Measurements from ENCODE around the gene STXBP5.

DNA sequence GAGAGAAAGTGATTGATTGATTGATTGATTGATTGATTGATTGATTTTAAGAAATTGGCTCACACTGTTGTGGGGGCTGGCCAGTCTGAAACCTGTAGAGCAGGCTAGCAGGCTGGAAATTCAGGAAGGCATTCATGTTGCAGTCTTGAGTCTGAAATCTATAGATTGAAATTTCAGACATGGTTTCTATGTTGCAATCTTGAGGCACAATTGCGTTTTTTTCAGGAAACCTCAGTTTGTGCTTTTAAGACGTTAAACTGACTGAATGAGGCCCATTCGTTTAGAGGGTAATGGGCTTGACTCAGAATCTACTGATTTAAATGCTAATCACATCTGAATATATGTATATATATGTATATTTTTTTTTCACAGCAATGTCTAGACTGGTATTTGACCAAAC, 106.3 kb downstream of the STXBP5 start:
- TF ChIP-seq CCDC6 (CRISPR knock-in tag; IDR thresholded peaks at IDR 0.05) (no peak), CCAR2 (optimal IDR thresholded peaks at IDR 0.05; ENCODE audit: low read depth, low read length) (no peak)
- TF ChIP-seq, protein P1, sequence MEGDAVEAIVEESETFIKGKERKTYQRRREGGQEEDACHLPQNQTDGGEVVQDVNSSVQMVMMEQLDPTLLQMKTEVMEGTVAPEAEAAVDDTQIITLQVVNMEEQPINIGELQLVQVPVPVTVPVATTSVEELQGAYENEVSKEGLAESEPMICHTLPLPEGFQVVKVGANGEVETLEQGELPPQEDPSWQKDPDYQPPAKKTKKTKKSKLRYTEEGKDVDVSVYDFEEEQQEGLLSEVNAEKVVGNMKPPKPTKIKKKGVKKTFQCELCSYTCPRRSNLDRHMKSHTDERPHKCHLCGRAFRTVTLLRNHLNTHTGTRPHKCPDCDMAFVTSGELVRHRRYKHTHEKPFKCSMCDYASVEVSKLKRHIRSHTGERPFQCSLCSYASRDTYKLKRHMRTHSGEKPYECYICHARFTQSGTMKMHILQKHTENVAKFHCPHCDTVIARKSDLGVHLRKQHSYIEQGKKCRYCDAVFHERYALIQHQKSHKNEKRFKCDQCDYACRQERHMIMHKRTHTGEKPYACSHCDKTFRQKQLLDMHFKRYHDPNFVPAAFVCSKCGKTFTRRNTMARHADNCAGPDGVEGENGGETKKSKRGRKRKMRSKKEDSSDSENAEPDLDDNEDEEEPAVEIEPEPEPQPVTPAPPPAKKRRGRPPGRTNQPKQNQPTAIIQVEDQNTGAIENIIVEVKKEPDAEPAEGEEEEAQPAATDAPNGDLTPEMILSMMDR (CRISPR knock-in tag; IDR thresholded peaks at IDR 0.05), result no peak
- TF ChIP-seq, protein P2, sequence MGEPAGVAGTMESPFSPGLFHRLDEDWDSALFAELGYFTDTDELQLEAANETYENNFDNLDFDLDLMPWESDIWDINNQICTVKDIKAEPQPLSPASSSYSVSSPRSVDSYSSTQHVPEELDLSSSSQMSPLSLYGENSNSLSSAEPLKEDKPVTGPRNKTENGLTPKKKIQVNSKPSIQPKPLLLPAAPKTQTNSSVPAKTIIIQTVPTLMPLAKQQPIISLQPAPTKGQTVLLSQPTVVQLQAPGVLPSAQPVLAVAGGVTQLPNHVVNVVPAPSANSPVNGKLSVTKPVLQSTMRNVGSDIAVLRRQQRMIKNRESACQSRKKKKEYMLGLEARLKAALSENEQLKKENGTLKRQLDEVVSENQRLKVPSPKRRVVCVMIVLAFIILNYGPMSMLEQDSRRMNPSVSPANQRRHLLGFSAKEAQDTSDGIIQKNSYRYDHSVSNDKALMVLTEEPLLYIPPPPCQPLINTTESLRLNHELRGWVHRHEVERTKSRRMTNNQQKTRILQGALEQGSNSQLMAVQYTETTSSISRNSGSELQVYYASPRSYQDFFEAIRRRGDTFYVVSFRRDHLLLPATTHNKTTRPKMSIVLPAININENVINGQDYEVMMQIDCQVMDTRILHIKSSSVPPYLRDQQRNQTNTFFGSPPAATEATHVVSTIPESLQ (CRISPR knock-in tag; conservative IDR thresholded peaks at IDR 0.05), result no peak
